ENCODE measurements around the gene ANXA7. TPM values are rescaled to one million over a fixed set of nuclear protein-coding genes. Genes with fewer than 3 reads are reported as not detected.

Gene ANXA7
- total RNA-seq, 1 donor from 2014 or later = 63.2 TPM

DNA sequence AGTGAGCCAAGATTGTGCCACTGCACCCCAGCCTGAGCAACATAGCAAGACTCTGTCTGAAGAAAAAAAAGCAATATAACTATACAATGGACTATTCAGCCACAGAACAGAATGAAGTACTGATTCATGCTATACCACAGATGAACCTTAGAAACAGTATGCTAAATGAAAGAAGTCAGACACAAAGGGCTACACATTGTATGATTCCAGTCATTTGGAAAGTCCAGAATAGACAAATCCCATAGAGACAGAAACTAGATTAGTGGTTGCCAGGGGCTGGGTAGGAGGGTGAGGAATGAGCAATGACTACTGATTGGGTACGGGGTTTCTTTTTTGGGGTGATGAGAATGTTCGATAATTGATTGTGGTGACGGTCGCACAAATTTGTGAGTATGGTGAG is 45.6 kb downstream of the ANXA7 start:
- H3K27ac ChIP-seq = no peak overlapping the region
- intact Hi-C loops (cut with DNase I) = no loop called here
- no peak for TF ChIP-seq CTCF (IDR thresholded peaks at IDR 0.05)
- H3K36me3 ChIP-seq = peaks cover 45 to 82% of the 10 kb centered on the region in 2 donors
- no peak overlapping the region for H3K4me3 ChIP-seq
- H3K27me3 ChIP-seq = no peaks in the 10 kb centered on the region
- H3K4me1 ChIP-seq = no peaks in the 10 kb centered on the region
- H3K9me3 ChIP-seq = no peaks in the 10 kb centered on the region
- no peak for DNase-seq (ENCODE audit: low spot score in 2 of 2)

- no peak overlapping the region for H3K27ac ChIP-seq
- H3K4me3 ChIP-seq = no peak overlapping the region
- H3K4me1 ChIP-seq = no peaks in the 10 kb centered on the region
- no peak for DNase-seq (ENCODE audit: low spot score in 2 of 2)
- no peaks in the 10 kb centered on the region for H3K9me3 ChIP-seq
- intact Hi-C loops (cut with DNase I) = no loop called here
- no peak for TF ChIP-seq CTCF (IDR thresholded peaks at IDR 0.05)
- H3K36me3 ChIP-seq = peaks cover 38 to 68% of the 10 kb centered on the region in 2 donors
- no peaks in the 10 kb centered on the region for H3K27me3 ChIP-seq
Observed at GRCh38 chr10:73366381-73367298, 47.2 kb downstream of the ANXA7 start.

- no peak overlapping the region for H3K4me3 ChIP-seq
- intact Hi-C loops (cut with DNase I) = no loop called here
- H3K36me3 ChIP-seq = peaks cover 24 to 51% of the 10 kb centered on the region in 2 donors
- no peak for TF ChIP-seq CTCF (IDR thresholded peaks at IDR 0.05)
- H3K27me3 ChIP-seq = no peaks in the 10 kb centered on the region
- H3K4me1 ChIP-seq = no peaks in the 10 kb centered on the region
- H3K27ac ChIP-seq = no peak overlapping the region
- no peaks in the 10 kb centered on the region for H3K9me3 ChIP-seq
- DNase-seq (ENCODE audit: low spot score in 2 of 2) = no peak
Observed at GRCh38 chr10:73364964-73365363, 48.9 kb downstream of the ANXA7 start.

DNA sequence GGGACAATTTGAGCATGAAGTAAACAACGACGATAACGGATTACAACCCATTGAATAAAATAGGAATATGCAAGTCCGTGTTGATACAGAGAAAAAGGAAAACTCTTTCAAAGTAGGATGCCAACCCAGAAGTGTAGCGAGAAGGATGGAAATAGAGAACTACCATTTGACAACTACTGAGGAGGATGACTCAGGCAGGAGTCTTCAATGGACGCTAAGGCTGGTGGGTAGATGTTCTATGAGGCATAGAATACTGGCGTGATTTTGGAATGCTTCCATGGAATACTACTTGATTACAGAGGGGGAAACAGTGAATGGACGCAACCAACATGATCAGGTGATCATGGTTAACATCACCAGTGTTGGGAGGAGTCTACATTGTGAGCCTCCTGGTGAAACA is 54.4 kb downstream of the ANXA7 start:
- Histone ChIP-seq H3K4me3 (no peak overlapping the region), H3K4me1 (peaks cover 0 to 4% of the 10 kb centered on the region in 2 donors), H3K27ac (no peak overlapping the region), H3K36me3 (peaks cover 0 to 5% of the 10 kb centered on the region in 2 donors), H3K27me3 (no peaks in the 10 kb centered on the region), H3K9me3 (no peaks in the 10 kb centered on the region)
- DNase-seq (ENCODE audit: low spot score in 2 of 2) = no peak
- intact Hi-C loops (cut with DNase I) = loop anchor here (2.0 kb wide), 1 partner anchor 113 kb away; the partner anchor contains the start of gene DNAJC9
- TF ChIP-seq CTCF (IDR thresholded peaks at IDR 0.05) = no peak

DNA sequence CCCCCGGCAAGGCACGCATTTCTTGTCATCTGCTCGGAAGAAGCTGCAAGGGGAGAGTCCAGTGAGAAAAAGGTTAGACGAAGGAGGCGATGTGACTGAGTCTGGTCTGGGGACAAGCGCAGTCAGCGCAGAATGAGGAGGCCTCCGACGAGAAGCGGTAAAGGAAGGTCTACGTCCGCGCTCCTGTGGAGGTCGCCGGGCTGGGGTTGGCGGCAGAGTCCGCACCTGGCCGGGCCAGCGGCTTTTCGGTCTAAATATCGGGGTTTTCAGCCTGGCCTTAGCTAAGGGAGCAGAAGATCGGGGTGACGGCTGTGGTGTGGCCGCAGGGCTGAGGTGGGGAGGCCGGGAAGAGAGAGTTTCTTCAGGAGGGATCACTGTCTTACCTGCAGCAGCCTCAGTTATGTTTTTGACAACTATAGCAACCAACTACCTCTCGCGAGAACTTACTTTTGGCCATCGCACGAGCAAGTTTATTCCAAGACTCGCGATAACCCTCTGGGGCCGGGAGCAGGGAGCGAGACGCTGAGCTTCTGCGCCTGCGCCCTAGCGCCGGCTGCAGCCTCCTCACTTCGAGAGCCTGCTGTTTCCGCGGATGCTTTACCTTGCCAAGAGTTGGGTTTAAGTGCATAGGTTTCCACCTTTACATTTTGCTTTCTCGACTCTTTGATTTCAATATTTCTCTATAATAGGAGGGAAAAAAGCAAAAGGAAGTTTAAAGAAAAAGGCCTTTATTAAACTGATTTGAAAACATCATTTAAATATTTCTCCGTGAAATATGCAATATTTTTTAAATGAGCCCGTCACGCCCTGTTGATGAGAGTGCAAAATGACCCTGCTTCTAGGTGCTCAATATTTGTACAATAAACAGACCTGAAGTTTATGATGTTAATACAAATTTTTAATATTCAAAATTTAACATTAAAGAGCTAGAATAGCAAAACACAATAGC is 55.3 kb downstream of the ANXA7 start, which contains the start of gene CFAP70:
TSS of gene CFAP70 (minus strand) at position 534 of the 949 bp plus-strand sequence. CDS start 4,068 bp downstream, outside the sequence.
- DNase-seq (ENCODE audit: low spot score in 2 of 2) = peak; percentile 65 to 94
- no peak for TF ChIP-seq CTCF (IDR thresholded peaks at IDR 0.05)
- Histone ChIP-seq H3K4me1 (peaks cover 0 to 4% of the 10 kb centered on the region in 2 donors), H3K36me3 (no peaks in the 10 kb centered on the region), H3K27ac (no peak within 1 kb of the TSS), H3K9me3 (no peaks in the 10 kb centered on the region), H3K4me3 (peak within 1 kb of the TSS; percentile 68 to 81), H3K27me3 (no peaks in the 10 kb centered on the region)
- intact Hi-C loops (cut with DNase I) = loop anchor here (2.0 kb wide), 1 partner anchor 112 kb away; the partner anchor contains the start of gene DNAJC9

All from ascending aorta (tissue), 2 donors.